HPDE6-E6E7 (cell line): ENCODE results near the gene ERCC6L.

Experiments
- DNase-seq: peaks from one replicate; pipeline ENCODE4 v3.0.0; 2011; ENCODE audit warnings: missing footprints; ENCODE audit errors: extremely low spot score

ERCC6L gene

GRCh38 chrX:72159769-72160168 is 79.1 kb downstream of the ERCC6L start:
- no peak for DNase-seq

- DNase-seq: no peak
These were observed 80.1 kb downstream of the ERCC6L start for GRCh38 chrX:72158773-72159172.
